ENCODE data around the gene UBE2Q2. TPM values are rescaled to one million over a fixed set of nuclear protein-coding genes. Genes with fewer than 3 reads are reported as not detected.

UBE2Q2 gene
- total and polyA plus RNA-seq, 9 of the 15 experiments (the other 6 are each of a cell fraction or from before 2014, with no cell fraction given) = 6.2 to 24.0 (median 16.2) TPM

GRCh38 chr15:75921732-75922703 lies 78.8 kb downstream of the UBE2Q2 start:
- no peaks in the 10 kb centered on the region for H3K4me1 ChIP-seq (replicated peaks in 1 of 2; ENCODE audit: control insufficient read depth in 2 of 2, insufficient read depth in 2 of 2, low read length in 2 of 2)
- peaks cover 4% of the 10 kb centered on the region for H4K20me1 ChIP-seq (replicated peaks; ENCODE audit: control insufficient read depth, insufficient read depth, low read length)
- CTCF ChIA-PET (ENCODE audit: low intra/inter-chr PET ratio) = interaction anchor here (0.5 to 2.4 kb wide), 13 partner anchors 18 to 1199 kb away, joined by 3 to 15 read pairs (median 3); partner anchors contain the start of genes FBXO22 and PTPN9
- peaks cover 92% of the 10 kb centered on the region for H3K36me3 ChIP-seq (ENCODE audit: control insufficient read depth, insufficient read depth, low read length)
- H3K27me3 ChIP-seq (ENCODE audit: control insufficient read depth in 2 of 2, insufficient read depth in 2 of 2, low read length in 2 of 2) = no peaks in the 10 kb centered on the region
- peaks cover 15% of the 10 kb centered on the region; the same call in 1 of the 3 replicates for H3K79me2 ChIP-seq (ENCODE audit: control insufficient read depth, insufficient read depth, low read length)
- no peak overlapping the region for H3K4me2 ChIP-seq (ENCODE audit: insufficient read depth, low read length)
- POLR2A ChIA-PET = interaction anchor here (0.6 to 1.2 kb wide), 4 partner anchors 18 to 280 kb away, joined by 3 to 4 read pairs (median 3); partner anchors contain the start of gene FBXO22
- H3K9me3 ChIP-seq (replicated peaks; ENCODE audit: control insufficient read depth, insufficient read depth, low read depth, low read length) = no peaks in the 10 kb centered on the region
- in situ Hi-C loops (cut with MboI) = loop anchor here (5.0 kb wide), 1 partner anchor 110 kb away; no protein-coding TSS in a partner anchor
- peak; percentile 86 for FAIRE-seq
- no TSS peak for BruUV-seq (replicated peaks)
- no peak overlapping the region for H3K27ac ChIP-seq (ENCODE audit: extremely low read depth, low read depth, low read length)
- H2AFZ ChIP-seq (ENCODE audit: low read depth, low read length) = no peak overlapping the region
- ATAC-seq = peak; percentile 99
- H3K9me1 ChIP-seq (ENCODE audit: control insufficient read depth, insufficient read depth, low read length) = no peaks in the 10 kb centered on the region
- peak in 2 of 4 experiments; percentile 38 to 84 for DNase-seq (ENCODE audit: extremely low read depth in 1 of 4, low spot score in 3 of 4)
- 76% methylated on average over 9 of the region's 9 CpGs for WGBS (ENCODE audit: insufficient coverage, low coverage, missing lambda C conversion rate)
- H3K9ac ChIP-seq (ENCODE audit: insufficient read depth in 1 of 2, low read depth in 2 of 2, low read length in 2 of 2) = no peak overlapping the region
- no peak overlapping the region for H3K4me3 ChIP-seq
- intact Hi-C loops (cut with micrococcal nuclease) = loop anchor here (1.0 to 10.0 kb wide), 4 partner anchors 112 to 237 kb away; no protein-coding TSS in a partner anchor
- TF ChIP-seq HSF4 (CRISPR knock-in tag; IDR thresholded peaks at IDR 0.05; ENCODE audit: borderline replicate concordance) = no peak
- peak; percentile 87 for TF ChIP-seq DEAF1 (CRISPR knock-in tag; IDR thresholded peaks at IDR 0.05)
- TF ChIP-seq REST (IDR thresholded peaks at IDR 0.05; ENCODE audit: borderline replicate concordance) = peak; percentile 84; the same call in 1 of the 2 replicates
- no peak for TF ChIP-seq REST (CRISPR knock-in tag; IDR thresholded peaks at IDR 0.05; ENCODE audit: low read depth)
- TF ChIP-seq BHLHE40 (IDR thresholded peaks at IDR 0.05; ENCODE audit: low read length) = no peak
- TF ChIP-seq POLR2H (tag; IDR thresholded peaks at IDR 0.05; ENCODE audit: low read depth) = 0 out of 2 replicates have a peak, but pooled peaks have one; percentile 42
- TF ChIP-seq CTCF (IDR thresholded peaks at IDR 0.05 in 2 of 3, conservative IDR thresholded peaks at IDR 0.05 in 1 of 3; ENCODE audit: insufficient read depth in 2 of 3, low read depth in 1 of 3, low read length in 3 of 3) = peak; percentile 71 to 86 (median 72)

All from K562 (cell line).